Gastrocnemius medialis (tissue), 4 donors: Measurements from ENCODE around the gene HK3.

ENCODE experiments used
- POLR2A ChIP-seq, 2 donors: fragments of 450-650 bp; IDR thresholded peaks; one replicate each; pipeline ENCODE4 v1.6.1; 2017; ENCODE audit warnings: antibody characterized with exemption in 2 of 2, mild to moderate bottlenecking in 2 of 2, moderate library complexity in 2 of 2
- TF ChIP-seq, protein P1 (sequence below), 5 experiments: fragments of 450-650 bp in 3 of 5; fragments of 200-600 bp in 2 of 5; sonication (generic) in 2 of 5; IDR thresholded peaks in 4 of 5; conservative IDR thresholded peaks in 1 of 5; 1 replicate in 4 of 5; 2 replicates in 1 of 5; pipeline ENCODE4 v1.5.1; 2016 to 2019; ENCODE audit warnings: antibody characterized with exemption in 5 of 5, mild to moderate bottlenecking in 3 of 5, moderate library complexity in 3 of 5

DNA sequence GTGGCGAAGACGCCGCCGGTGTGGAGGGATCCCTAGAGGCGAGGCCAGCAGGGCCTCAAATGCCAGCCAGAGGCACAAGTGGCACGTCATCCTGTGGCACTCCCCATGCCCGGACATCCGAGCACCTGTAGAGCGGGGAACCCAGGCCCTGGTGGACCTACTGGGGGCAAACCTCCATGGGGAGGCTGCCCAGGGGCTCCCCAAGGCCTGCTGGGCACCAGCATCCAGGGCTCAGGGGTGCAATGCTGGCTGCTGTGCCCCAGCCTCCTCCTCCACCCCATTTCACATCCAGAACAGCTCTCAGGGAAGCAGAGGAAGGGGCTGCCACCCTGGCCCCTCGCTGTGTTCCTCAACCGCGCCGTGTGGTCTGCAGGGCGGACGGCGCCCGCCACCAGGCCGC is 43.5 kb downstream of the HK3 start:
- TF ChIP-seq, protein P1, sequence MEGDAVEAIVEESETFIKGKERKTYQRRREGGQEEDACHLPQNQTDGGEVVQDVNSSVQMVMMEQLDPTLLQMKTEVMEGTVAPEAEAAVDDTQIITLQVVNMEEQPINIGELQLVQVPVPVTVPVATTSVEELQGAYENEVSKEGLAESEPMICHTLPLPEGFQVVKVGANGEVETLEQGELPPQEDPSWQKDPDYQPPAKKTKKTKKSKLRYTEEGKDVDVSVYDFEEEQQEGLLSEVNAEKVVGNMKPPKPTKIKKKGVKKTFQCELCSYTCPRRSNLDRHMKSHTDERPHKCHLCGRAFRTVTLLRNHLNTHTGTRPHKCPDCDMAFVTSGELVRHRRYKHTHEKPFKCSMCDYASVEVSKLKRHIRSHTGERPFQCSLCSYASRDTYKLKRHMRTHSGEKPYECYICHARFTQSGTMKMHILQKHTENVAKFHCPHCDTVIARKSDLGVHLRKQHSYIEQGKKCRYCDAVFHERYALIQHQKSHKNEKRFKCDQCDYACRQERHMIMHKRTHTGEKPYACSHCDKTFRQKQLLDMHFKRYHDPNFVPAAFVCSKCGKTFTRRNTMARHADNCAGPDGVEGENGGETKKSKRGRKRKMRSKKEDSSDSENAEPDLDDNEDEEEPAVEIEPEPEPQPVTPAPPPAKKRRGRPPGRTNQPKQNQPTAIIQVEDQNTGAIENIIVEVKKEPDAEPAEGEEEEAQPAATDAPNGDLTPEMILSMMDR (IDR thresholded peaks at IDR 0.05 in 4 of 5, conservative IDR thresholded peaks at IDR 0.05 in 1 of 5) = no peak
- TF ChIP-seq POLR2A (IDR thresholded peaks at IDR 0.05) = no peak
